22Rv1 (cell line): Measurements from ENCODE around the gene PKN1.

ENCODE experiments used
- ZFX ChIP-seq: fragments of 450-650 bp; IDR thresholded peaks from 2 replicates; pipeline ENCODE4 v1.6.1; 2017; ENCODE audit warnings: antibody characterized with exemption, borderline replicate concordance
- TF ChIP-seq, protein P1 (sequence below): fragments of 450-650 bp; IDR thresholded peaks from 2 replicates; pipeline ENCODE4 v1.5.1; 2017; ENCODE audit warnings: mild to moderate bottlenecking

DNA sequence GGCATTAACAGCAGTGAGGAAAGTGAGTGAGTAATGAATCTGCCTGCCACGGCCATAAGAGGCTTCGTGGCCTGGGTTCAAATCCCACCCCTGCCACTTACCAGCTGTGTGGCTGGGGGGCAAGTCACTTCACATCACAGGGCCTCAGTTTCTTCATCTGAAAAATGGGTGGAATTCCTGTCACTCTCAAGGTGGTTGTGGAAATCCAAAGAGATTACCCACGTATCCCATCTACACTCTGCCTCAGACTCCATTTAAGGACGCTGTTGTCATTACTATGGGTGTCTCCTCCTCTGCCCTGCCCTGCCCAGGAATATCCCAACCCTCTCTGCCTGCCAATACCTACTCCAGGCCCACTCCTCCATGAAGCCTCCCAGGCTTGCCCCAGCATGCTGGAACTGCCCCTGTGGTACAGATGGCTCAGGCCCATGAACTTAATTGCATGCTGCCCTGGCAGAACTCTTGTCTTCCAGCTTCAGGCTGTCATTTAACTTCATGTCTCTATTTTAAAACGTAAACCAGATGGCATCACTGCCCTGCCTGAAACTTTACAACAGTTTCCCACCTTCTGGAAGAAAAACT lies 59.7 kb downstream of the PKN1 start:
- TF ChIP-seq, protein P1, sequence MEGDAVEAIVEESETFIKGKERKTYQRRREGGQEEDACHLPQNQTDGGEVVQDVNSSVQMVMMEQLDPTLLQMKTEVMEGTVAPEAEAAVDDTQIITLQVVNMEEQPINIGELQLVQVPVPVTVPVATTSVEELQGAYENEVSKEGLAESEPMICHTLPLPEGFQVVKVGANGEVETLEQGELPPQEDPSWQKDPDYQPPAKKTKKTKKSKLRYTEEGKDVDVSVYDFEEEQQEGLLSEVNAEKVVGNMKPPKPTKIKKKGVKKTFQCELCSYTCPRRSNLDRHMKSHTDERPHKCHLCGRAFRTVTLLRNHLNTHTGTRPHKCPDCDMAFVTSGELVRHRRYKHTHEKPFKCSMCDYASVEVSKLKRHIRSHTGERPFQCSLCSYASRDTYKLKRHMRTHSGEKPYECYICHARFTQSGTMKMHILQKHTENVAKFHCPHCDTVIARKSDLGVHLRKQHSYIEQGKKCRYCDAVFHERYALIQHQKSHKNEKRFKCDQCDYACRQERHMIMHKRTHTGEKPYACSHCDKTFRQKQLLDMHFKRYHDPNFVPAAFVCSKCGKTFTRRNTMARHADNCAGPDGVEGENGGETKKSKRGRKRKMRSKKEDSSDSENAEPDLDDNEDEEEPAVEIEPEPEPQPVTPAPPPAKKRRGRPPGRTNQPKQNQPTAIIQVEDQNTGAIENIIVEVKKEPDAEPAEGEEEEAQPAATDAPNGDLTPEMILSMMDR: no peak
- TF ChIP-seq ZFX: no peak
